ENCODE data around the gene B3GAT3. TPM values are rescaled to one million over a fixed set of nuclear protein-coding genes. Genes with fewer than 3 reads are reported as not detected.
"Not testable (repeated sequence)": the region's sequence is repeated elsewhere in the genome, so short reads cannot be mapped to it uniquely, and the experiment has no call there.

B3GAT3 gene
- total RNA-seq, 1 donor: 15.7 TPM

DNA sequence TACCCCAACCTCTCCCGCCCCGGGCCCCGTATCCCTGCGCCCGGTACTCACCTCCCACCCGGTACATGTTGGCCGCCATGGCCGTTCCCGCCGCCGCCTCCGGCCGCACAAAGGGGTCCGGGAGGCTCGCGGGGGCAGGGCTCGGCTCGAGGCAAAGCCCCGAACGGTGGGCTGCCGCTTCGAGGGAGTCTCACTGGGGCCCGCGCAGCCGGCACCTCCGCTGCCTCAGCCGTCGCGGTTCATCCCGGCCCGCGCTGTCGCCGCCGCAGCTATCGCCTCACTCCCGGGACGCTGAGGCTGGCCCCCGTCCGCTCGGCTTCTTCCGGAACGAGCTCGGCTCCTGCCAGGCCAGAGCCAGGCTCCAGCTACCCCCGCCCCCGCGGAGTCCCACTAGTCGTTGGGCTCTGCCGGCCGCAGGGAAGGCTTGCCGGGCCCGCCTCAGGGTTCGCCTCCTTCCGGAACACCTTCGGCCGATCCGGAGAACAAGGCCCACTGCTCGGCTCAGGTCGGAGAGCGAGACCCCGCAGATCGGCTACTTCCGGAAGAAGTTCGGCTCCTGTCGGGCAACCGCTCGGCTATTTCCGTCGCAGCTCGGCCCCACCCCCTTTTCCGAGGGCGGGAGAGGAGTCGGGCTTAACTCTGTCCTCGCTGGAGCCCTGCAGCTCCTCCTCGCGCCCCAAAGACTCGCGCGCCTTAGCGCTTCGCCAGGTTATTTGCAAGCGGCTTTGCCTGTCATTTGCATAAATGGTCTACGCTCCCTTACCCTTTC, 20.2 kb downstream of the B3GAT3 start, which contains the start of gene MTA2:
TSS of gene MTA2 (minus strand) at position 494 of the 769 bp plus-strand sequence. CDS start at position 79, 415 bp downstream.
- H3K9me3 ChIP-seq (ENCODE audit: low read depth, low read length): no peaks in the 10 kb centered on the region
- H3K4me3 ChIP-seq (ENCODE audit: low read length): peak within 1 kb of the TSS; percentile 93

GRCh38 chr11:62601122-62601371, 20.7 kb downstream of the B3GAT3 start:
- H3K27me3 ChIP-seq (ENCODE audit: insufficient read depth, low read length): no peaks in the 10 kb centered on the region
- peaks cover 49% of the 10 kb centered on the region for H3K4me1 ChIP-seq (ENCODE audit: insufficient read depth, low read length)
- no peaks in the 10 kb centered on the region for H3K9me3 ChIP-seq (ENCODE audit: low read depth, low read length)
- H3K4me3 ChIP-seq (ENCODE audit: low read length): peak overlapping the region; percentile 93

More for the DNA sequence above, 20.2 kb downstream of the B3GAT3 start, which contains the start of gene MTA2:
- Histone ChIP-seq H3K27me3 (ENCODE audit: insufficient read depth, low read length) (no peaks in the 10 kb centered on the region), H3K4me1 (ENCODE audit: insufficient read depth, low read length) (peaks cover 49% of the 10 kb centered on the region)

- H3K27me3 ChIP-seq (ENCODE audit: insufficient read depth, low read length): no peaks in the 10 kb centered on the region
- no peaks in the 10 kb centered on the region for H3K9me3 ChIP-seq (ENCODE audit: low read depth, low read length)
- H3K4me1 ChIP-seq (ENCODE audit: insufficient read depth, low read length): peaks cover 49% of the 10 kb centered on the region
- H3K4me3 ChIP-seq (ENCODE audit: low read length): peak overlapping the region; percentile 93
Observed at GRCh38 chr11:62600367-62601121, 21.2 kb downstream of the B3GAT3 start.

DNA sequence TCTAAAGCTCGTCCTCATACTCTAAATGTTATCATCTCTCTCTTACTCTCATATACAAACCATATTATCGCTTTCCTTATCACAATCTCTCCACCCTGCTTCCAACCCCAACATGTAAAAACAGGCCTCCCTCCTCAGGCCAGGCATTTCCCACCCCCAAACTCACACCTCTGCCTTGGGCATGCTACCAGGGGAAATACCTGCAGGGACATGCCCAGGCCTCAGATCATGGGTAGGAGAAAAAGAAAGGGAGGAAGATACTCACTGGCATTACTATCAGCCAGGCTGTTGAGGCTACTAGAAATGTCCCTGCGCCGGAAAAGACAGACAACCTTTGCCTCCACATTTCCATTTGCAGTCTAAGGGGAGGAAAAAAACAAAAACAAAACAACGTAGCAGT, 21.9 kb downstream of the B3GAT3 start:
- no peaks in the 10 kb centered on the region for H3K27me3 ChIP-seq (ENCODE audit: insufficient read depth, low read length)
- peak overlapping the region; percentile 93 for H3K4me3 ChIP-seq (ENCODE audit: low read length)
- H3K4me1 ChIP-seq (ENCODE audit: insufficient read depth, low read length): peaks cover 49% of the 10 kb centered on the region
- H3K9me3 ChIP-seq (ENCODE audit: low read depth, low read length): no peaks in the 10 kb centered on the region

DNA sequence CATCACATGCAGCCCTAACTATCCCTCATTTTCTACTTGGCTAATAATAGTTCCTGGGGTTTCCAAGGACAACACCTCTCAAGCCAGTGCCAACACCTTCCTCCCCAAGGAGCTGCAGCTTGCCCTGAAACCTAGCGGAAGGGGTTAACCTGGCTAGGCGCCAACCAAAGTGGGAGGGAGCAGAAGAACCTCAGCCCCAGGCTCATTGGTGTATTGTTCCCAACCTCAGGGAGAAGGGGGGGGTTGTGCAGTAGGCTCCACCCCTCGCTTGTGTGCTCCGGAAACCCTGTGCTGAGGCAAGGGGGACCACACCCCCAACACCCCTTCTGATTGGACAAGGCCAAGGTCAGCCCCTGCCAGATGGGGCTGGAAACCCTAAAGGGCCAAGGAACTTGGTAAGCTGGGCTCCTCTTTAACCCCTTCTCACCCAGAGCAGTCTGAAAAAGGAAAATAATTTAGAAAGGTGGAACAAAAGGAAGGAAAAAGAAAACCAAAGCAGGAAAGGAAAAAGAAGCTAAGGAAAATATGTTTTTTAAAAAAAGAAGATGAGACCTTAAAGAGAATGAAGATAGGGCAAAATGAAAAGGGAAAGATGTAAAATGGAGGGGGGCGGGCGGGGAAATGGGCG, 22.6 kb downstream of the B3GAT3 start:
- H3K4me3 ChIP-seq (ENCODE audit: low read length): no peak overlapping the region
- peaks cover 49% of the 10 kb centered on the region for H3K4me1 ChIP-seq (ENCODE audit: insufficient read depth, low read length)

GRCh38 chr11:62595124-62595523, 26.7 kb downstream of the B3GAT3 start:
- no peaks in the 10 kb centered on the region for H3K27me3 ChIP-seq (ENCODE audit: insufficient read depth, low read length)
- H3K9me3 ChIP-seq (ENCODE audit: low read depth, low read length): no peaks in the 10 kb centered on the region
- H3K4me1 ChIP-seq (ENCODE audit: insufficient read depth, low read length): peaks cover 62% of the 10 kb centered on the region
- H3K4me3 ChIP-seq (ENCODE audit: low read length): no peak overlapping the region

More for the DNA sequence above, 22.6 kb downstream of the B3GAT3 start:
- Histone ChIP-seq H3K9me3 (ENCODE audit: low read depth, low read length) (no peaks in the 10 kb centered on the region), H3K27me3 (ENCODE audit: insufficient read depth, low read length) (no peaks in the 10 kb centered on the region)

GRCh38 chr11:62593434-62594044, 28.2 kb downstream of the B3GAT3 start:
- H3K27me3 ChIP-seq (ENCODE audit: insufficient read depth, low read length): no peaks in the 10 kb centered on the region
- no peaks in the 10 kb centered on the region for H3K9me3 ChIP-seq (ENCODE audit: low read depth, low read length)
- peaks cover 52% of the 10 kb centered on the region for H3K4me1 ChIP-seq (ENCODE audit: insufficient read depth, low read length)
- H3K4me3 ChIP-seq (ENCODE audit: low read length): no peak overlapping the region

- H3K4me1 ChIP-seq (ENCODE audit: insufficient read depth, low read length): peaks cover 46% of the 10 kb centered on the region
- H3K4me3 ChIP-seq (ENCODE audit: low read length): no peak overlapping the region
- H3K9me3 ChIP-seq (ENCODE audit: low read depth, low read length): no peaks in the 10 kb centered on the region
Observed at GRCh38 chr11:62592989-62593421, 28.8 kb downstream of the B3GAT3 start.

GRCh38 chr11:62592146-62592815, 29.5 kb downstream of the B3GAT3 start:
- Histone ChIP-seq H3K27me3 (ENCODE audit: insufficient read depth, low read length) (no peaks in the 10 kb centered on the region), H3K9me3 (ENCODE audit: low read depth, low read length) (no peaks in the 10 kb centered on the region), H3K4me1 (ENCODE audit: insufficient read depth, low read length) (peaks cover 41% of the 10 kb centered on the region), H3K4me3 (ENCODE audit: low read length) (peak overlapping the region; percentile 97)

More at GRCh38 chr11:62592989-62593421, 28.8 kb downstream of the B3GAT3 start:
- no peaks in the 10 kb centered on the region for H3K27me3 ChIP-seq (ENCODE audit: insufficient read depth, low read length)

DNA sequence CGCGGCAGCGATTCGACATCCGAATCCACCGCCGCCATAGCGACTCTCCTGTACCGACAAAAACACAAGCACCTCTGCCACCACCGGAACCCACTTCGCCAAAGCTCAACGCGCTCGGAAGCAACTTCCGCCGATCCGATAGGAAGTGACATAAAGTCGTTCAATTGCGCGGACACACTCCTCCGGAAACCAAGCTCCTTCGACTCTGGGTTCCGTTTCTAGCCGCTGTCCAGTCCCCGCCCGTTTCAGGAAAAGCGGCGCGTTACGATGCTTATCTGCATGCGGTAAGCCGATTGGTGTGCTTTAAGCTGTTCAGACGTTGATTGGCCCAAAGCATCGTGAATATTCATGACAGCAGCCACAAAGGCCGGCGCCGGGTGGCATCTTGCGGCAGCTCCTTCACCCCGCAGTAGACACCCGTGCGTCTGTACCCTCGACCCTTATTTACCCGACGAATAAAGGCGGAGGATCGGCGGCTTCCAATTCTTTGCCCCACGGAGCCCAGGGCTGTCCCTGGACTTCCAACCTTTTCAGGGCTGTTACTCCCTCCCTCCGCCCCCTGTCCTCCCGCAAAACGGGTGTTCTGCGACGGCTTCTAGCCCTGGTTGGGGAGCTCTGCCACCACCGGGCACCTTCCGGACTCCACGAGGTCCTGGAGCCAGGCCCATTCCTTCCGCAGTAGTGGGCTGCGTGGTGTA, 30.2 kb downstream of the B3GAT3 start, which contains the start of gene TUT1:
TSS of gene TUT1 (minus strand) at position 76 of the 698 bp plus-strand sequence. CDS start at position 38, 38 bp downstream.
- H3K9me3 ChIP-seq (ENCODE audit: low read depth, low read length): no peaks in the 10 kb centered on the region
- H3K4me1 ChIP-seq (ENCODE audit: insufficient read depth, low read length): peaks cover 38% of the 10 kb centered on the region
- H3K4me3 ChIP-seq (ENCODE audit: low read length): peak within 1 kb of the TSS; percentile 97
- no peaks in the 10 kb centered on the region for H3K27me3 ChIP-seq (ENCODE audit: insufficient read depth, low read length)

DNA sequence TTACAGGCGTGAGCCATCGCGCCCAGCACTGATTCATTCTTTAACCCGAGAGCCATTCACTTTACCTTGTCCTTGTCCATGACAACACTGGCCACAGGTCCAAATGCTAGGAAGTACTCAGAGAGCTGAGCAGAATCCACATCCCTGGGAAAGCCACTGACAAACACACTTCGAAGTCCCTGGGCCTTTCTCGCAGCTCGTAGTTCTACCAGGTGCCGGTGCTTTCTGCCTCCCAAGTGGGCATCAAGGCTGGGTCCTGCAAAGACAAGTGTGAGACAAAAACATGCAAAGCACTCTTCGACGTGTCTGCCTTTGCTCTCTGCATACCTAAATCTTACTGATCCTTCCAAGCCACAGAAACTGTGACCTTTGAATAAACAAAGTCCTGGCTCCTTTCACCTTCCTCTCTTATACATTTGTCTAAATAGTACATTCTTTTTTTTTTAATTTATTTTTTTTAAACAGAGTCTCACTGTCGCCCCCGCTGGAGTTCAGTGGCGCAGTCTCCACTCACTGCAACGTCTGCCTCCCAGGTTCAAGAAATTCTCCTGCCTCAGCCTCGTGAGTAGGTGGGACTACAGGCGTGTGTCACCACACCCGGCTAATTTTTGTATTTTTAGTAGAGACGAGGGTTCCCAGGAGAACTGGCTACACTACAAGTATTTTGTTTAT, 32.7 kb downstream of the B3GAT3 start:
- Histone ChIP-seq H3K27me3 (ENCODE audit: insufficient read depth, low read length) (no peaks in the 10 kb centered on the region), H3K4me3 (ENCODE audit: low read length) (no peak overlapping the region), H3K4me1 (ENCODE audit: insufficient read depth, low read length) (peaks cover 38% of the 10 kb centered on the region), H3K9me3 (ENCODE audit: low read depth, low read length) (no peaks in the 10 kb centered on the region)

GRCh38 chr11:62585356-62585755, 36.4 kb downstream of the B3GAT3 start:
- not testable (repeated sequence) for H3K9me3 ChIP-seq (ENCODE audit: low read depth, low read length); H3K27me3 ChIP-seq (ENCODE audit: insufficient read depth, low read length); H3K4me3 ChIP-seq (ENCODE audit: low read length); H3K4me1 ChIP-seq (ENCODE audit: insufficient read depth, low read length)

- not testable (repeated sequence) for H3K27me3 ChIP-seq (ENCODE audit: insufficient read depth, low read length); H3K4me3 ChIP-seq (ENCODE audit: low read length); H3K4me1 ChIP-seq (ENCODE audit: insufficient read depth, low read length); H3K9me3 ChIP-seq (ENCODE audit: low read depth, low read length)
Observed at GRCh38 chr11:62581735-62582134, 40.1 kb downstream of the B3GAT3 start.
